Measurements from ENCODE around the gene LRP1. TPM values are rescaled to one million over a fixed set of nuclear protein-coding genes. Genes with fewer than 3 reads are reported as not detected.

The LRP1 gene
- total RNA-seq, 1 experiment from 2014 or later = 9.0 TPM

DNA sequence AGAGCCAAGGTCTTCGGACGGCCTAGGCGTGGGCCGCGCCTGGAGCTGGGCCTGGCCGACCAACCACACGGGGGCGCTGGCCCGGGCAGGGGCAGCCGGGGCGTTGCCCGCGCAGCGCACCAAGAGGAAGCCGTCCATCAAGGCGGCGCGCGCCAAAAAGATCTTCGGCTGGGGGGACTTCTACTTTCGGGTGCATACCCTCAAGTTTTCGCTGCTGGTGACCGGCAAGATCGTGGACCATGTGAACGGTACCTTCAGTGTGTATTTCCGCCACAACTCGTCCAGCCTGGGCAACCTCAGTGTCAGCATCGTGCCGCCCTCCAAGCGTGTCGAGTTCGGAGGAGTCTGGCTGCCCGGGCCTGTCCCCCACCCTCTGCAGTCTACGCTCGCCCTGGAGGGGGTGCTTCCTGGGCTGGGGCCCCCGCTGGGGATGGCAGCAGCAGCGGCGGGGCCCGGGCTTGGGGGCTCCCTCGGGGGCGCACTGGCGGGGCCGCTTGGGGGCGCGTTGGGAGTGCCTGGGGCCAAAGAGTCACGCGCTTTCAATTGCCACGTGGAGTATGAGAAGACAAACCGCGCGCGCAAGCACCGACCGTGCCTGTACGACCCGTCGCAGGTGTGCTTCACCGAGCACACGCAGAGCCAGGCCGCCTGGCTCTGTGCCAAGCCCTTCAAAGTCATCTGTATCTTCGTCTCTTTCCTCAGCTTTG lies 96.8 kb downstream of the LRP1 start:
- H3K27ac ChIP-seq (ENCODE audit: low read length) = no peak overlapping the region
- DNase-seq (ENCODE audit: low read depth, low spot score) = no peak
- ChIA-PET CTCF (interaction anchor here (1.5 kb wide), 1 partner anchor 11 kb away, joined by 7 read pairs; no protein-coding TSS in a partner anchor), POLR2A (no interaction called here)
- in situ Hi-C loops (cut with HindIII; ENCODE audit: low pct_unique_long_range_greater_than_20kb, low sequenced_read_pairs) (no loop called here), intact Hi-C loops (cut with micrococcal nuclease; ENCODE audit: unreplicated experiment) (no loop called here)
- H3K36me3 ChIP-seq (ENCODE audit: control insufficient read depth, insufficient read depth, low read length) = no peaks in the 10 kb centered on the region; the same call in 1 of the 2 replicates
- H3K4me3 ChIP-seq (ENCODE audit: low read depth in 2 of 2, low read length in 2 of 2) = no peak overlapping the region
- BruUV-seq (replicated peaks) = no TSS peak
- ATAC-seq = no peak
- H3K9me3 ChIP-seq (ENCODE audit: control insufficient read depth, insufficient read depth, low read depth, low read length) = no peaks in the 10 kb centered on the region
- H3K4me1 ChIP-seq (ENCODE audit: control insufficient read depth, insufficient read depth, low read length) = no peaks in the 10 kb centered on the region
- TF ChIP-seq, protein P1, sequence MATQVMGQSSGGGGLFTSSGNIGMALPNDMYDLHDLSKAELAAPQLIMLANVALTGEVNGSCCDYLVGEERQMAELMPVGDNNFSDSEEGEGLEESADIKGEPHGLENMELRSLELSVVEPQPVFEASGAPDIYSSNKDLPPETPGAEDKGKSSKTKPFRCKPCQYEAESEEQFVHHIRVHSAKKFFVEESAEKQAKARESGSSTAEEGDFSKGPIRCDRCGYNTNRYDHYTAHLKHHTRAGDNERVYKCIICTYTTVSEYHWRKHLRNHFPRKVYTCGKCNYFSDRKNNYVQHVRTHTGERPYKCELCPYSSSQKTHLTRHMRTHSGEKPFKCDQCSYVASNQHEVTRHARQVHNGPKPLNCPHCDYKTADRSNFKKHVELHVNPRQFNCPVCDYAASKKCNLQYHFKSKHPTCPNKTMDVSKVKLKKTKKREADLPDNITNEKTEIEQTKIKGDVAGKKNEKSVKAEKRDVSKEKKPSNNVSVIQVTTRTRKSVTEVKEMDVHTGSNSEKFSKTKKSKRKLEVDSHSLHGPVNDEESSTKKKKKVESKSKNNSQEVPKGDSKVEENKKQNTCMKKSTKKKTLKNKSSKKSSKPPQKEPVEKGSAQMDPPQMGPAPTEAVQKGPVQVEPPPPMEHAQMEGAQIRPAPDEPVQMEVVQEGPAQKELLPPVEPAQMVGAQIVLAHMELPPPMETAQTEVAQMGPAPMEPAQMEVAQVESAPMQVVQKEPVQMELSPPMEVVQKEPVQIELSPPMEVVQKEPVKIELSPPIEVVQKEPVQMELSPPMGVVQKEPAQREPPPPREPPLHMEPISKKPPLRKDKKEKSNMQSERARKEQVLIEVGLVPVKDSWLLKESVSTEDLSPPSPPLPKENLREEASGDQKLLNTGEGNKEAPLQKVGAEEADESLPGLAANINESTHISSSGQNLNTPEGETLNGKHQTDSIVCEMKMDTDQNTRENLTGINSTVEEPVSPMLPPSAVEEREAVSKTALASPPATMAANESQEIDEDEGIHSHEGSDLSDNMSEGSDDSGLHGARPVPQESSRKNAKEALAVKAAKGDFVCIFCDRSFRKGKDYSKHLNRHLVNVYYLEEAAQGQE (IDR thresholded peaks at IDR 0.05; ENCODE audit: insufficient read depth in 1 of 2, low read depth in 2 of 2, low read length in 1 of 2) = no peak
- TF ChIP-seq, protein P2, sequence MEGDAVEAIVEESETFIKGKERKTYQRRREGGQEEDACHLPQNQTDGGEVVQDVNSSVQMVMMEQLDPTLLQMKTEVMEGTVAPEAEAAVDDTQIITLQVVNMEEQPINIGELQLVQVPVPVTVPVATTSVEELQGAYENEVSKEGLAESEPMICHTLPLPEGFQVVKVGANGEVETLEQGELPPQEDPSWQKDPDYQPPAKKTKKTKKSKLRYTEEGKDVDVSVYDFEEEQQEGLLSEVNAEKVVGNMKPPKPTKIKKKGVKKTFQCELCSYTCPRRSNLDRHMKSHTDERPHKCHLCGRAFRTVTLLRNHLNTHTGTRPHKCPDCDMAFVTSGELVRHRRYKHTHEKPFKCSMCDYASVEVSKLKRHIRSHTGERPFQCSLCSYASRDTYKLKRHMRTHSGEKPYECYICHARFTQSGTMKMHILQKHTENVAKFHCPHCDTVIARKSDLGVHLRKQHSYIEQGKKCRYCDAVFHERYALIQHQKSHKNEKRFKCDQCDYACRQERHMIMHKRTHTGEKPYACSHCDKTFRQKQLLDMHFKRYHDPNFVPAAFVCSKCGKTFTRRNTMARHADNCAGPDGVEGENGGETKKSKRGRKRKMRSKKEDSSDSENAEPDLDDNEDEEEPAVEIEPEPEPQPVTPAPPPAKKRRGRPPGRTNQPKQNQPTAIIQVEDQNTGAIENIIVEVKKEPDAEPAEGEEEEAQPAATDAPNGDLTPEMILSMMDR (IDR thresholded peaks at IDR 0.05) = no peak; the same call in 1 of the 2 replicates
- TF ChIP-seq POLR2AphosphoS5 (IDR thresholded peaks at IDR 0.05; ENCODE audit: low read depth, low read length) = no peak
- TF ChIP-seq SIN3A (IDR thresholded peaks at IDR 0.05; ENCODE audit: borderline replicate concordance, insufficient read depth, low read depth, low read length) = no peak
- no peak for TF ChIP-seq TCF7L2 (IDR thresholded peaks at IDR 0.05; ENCODE audit: low read depth, low read length)
- no peaks in the 10 kb centered on the region; the same call in 1 of the 2 replicates for H3K27me3 ChIP-seq (ENCODE audit: control insufficient read depth, insufficient read depth, low read length)

DNA sequence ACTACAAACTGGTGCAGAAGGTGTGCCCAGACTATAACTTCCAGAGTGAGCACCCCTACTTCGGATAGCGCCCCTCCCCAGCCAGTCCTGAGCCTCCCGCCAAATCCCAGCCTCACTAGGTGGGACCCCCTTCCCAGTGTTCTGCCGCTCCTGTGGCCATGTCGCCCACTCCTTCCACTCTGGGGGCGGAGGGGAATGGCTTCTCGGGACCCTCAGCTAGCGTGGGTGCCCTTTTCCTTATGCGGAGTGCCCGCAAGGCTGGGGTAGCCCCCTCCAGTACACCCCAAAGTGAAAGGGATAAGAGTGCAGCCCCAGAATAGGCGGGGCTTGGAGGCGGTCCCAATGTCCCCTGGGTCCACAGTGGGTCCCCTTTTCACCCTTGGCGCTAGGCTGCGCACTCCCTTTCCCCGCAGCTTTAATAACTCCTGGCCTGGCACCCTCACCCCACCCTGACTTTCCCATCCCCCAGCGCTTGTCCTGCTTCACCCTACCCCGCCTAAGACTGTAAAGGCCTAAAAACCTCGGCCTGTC lies 97.5 kb downstream of the LRP1 start:
- no peak for DNase-seq (ENCODE audit: low read depth, low spot score)
- no peak for ATAC-seq
- no peaks in the 10 kb centered on the region for H3K27me3 ChIP-seq (ENCODE audit: control insufficient read depth, insufficient read depth, low read length)
- no peaks in the 10 kb centered on the region for H3K9me3 ChIP-seq (ENCODE audit: control insufficient read depth, insufficient read depth, low read depth, low read length)
- in situ Hi-C loops (cut with HindIII; ENCODE audit: low pct_unique_long_range_greater_than_20kb, low sequenced_read_pairs) (no loop called here), intact Hi-C loops (cut with micrococcal nuclease; ENCODE audit: unreplicated experiment) (no loop called here)
- ChIA-PET CTCF (no interaction called here), POLR2A (no interaction called here)
- TF ChIP-seq TCF7L2 (IDR thresholded peaks at IDR 0.05; ENCODE audit: low read depth, low read length) = no peak
- TF ChIP-seq, protein P1 (IDR thresholded peaks at IDR 0.05; ENCODE audit: insufficient read depth in 1 of 2, low read depth in 2 of 2, low read length in 1 of 2) = no peak
- no peak for TF ChIP-seq SIN3A (IDR thresholded peaks at IDR 0.05; ENCODE audit: borderline replicate concordance, insufficient read depth, low read depth, low read length)
- TF ChIP-seq, protein P2 (IDR thresholded peaks at IDR 0.05) = no peak
- TF ChIP-seq POLR2AphosphoS5 (IDR thresholded peaks at IDR 0.05; ENCODE audit: low read depth, low read length) = no peak
- no TSS peak for BruUV-seq (replicated peaks)
- peaks cover 5% of the 10 kb centered on the region; the same call in 1 of the 2 replicates for H3K4me1 ChIP-seq (ENCODE audit: control insufficient read depth, insufficient read depth, low read length)
- H3K36me3 ChIP-seq (ENCODE audit: control insufficient read depth, insufficient read depth, low read length) = no peaks in the 10 kb centered on the region; the same call in 1 of the 2 replicates
- no peak overlapping the region for H3K4me3 ChIP-seq (ENCODE audit: low read depth in 2 of 2, low read length in 2 of 2)
- H3K27ac ChIP-seq (ENCODE audit: low read length) = no peak overlapping the region
